Erythroblast (primary cell): ENCODE data around the gene CPXM2.

Experiments
- DNase-seq, 2 experiments: peaks; one replicate each; lab custom pipeline; 2025; lab: John Stamatoyannopoulos, UW
- GATA1 ChIP-seq: IDR thresholded peaks from 2 replicates; pipeline ENCODE4 v1.6.1; 2011; ENCODE audit warnings: low read depth, mild to moderate bottlenecking, control low read depth, low read length, moderate library complexity
- POLR2A ChIP-seq: IDR thresholded peaks from 2 replicates; pipeline ENCODE4 v1.6.1; 2011; ENCODE audit warnings: mild to moderate bottlenecking, low read length

Gene CPXM2

DNA sequence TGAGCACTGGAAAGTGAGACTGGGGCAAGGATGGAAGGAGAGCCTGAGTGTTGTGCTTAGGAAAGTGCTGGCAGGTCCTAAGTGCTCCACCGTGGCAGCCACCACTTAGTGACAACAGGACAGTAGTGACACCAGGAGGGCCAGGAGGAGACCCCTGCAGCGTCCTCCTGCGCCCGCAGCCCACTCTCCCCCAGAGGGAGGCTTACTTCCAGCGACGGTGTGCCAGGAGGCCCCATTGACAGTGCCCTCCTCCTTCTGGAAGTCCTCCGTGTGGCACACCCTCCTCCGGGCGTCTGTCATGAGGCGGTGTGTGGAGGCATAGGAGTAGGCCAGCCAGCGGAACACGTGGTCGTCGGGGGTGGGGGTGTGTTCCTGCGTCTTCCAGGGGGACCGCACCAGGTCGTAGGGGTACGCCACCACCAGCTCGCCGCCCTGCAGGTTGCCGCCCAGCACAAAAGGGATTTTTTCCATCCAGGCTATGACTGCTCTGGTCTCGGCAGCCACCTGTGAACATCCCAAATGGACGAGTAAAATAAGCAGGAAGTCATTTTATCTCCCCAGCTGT, 129.9 kb downstream of the CPXM2 start:
- DNase-seq: no peak
- TF ChIP-seq GATA1 (no peak), POLR2A (no peak)

GRCh38 chr10:123761038-123761428, 130.6 kb downstream of the CPXM2 start:
- DNase-seq: no peak
- TF ChIP-seq GATA1: no peak
- no peak for TF ChIP-seq POLR2A

DNA sequence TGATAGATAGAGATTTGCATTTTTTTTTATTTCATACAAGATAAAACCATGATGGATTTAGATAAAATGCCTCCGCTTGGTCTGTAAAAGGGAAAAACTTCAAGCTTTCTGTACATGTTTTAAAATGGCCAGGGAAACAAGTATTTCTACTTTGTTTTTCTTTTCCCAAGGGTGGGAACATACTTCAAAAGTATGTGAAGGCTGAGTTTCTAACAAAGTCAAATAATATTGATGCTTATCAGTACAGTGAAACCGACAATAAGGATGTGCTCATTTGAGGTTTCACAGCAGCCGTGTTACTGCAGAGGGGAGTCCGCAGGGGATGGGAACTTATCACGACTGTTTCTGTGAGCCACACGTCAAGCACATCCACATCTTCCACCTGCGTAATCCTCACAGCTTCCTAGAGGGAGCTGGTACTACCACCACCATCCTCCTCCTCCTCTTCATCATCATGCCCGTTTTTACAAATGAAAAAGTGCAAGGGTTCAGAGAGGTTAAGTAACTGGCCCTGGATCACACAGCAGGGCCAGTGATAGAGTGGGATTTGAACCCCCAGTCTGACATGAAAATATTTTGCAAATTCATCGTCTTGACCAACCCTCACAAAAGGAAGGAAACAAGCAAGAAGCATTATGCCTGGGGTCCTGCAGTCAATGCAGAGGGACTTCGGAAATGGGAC, 131.1 kb downstream of the CPXM2 start:
- DNase-seq: no peak
- no peak for TF ChIP-seq POLR2A
- TF ChIP-seq GATA1: no peak

DNA sequence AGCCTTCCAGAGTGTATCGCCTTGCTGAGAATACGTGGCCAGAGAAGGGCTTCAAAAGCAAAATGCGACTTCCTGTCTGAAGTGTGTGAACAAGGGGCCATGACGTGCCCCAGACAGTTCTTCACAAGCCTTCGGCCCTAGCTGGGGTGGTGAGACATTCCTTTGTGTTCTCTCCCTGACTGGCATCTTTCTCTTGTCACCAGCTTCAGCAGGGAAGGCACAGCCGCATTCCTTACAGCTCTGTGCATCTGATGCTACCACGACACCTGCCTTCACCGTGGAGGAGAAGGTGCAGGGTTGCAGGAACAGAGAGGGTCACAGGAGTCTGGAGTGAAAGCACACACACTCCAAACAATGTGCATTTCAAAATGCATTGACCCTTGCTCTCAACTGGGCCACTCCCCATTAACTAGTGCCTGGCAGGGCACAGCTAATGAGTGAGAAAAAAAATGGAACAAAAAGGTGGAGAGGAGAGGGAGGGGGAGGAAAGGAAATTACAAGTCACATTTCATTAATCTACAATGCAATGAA, 132.0 kb downstream of the CPXM2 start:
- no peak for TF ChIP-seq POLR2A
- TF ChIP-seq GATA1: no peak
- no peak for DNase-seq

- DNase-seq: no peak
- TF ChIP-seq GATA1 (no peak), POLR2A (no peak)
Measured at GRCh38 chr10:123759041-123759440, 132.6 kb downstream of the CPXM2 start.

- TF ChIP-seq GATA1: no peak
- no peak for TF ChIP-seq POLR2A
- DNase-seq: no peak
Measured at GRCh38 chr10:123757853-123758252, 133.8 kb downstream of the CPXM2 start.

DNA sequence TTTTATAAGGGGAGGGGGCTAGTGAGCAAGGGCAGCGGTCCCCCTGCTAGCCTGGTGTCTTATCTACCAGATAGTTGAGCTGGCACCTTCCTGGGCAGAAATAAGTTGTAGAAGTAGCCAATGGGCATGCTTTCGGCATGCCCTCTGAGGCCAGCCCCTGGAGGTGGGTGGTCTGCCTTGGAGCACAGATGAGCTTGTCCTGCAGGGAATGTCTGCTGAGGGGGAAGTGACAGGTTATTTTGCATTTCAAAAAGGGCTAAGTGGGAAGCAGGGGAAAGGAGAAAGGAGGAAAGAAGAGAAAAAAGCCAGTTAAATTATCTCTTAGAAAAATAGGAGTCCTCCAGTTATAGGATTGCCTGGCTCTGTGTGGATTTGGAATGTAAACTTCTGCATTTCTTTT, 136.5 kb downstream of the CPXM2 start:
- no peak for DNase-seq
- TF ChIP-seq GATA1: no peak
- no peak for TF ChIP-seq POLR2A

GRCh38 chr10:123754123-123754522, 137.5 kb downstream of the CPXM2 start:
- TF ChIP-seq POLR2A (no peak), GATA1 (no peak)
- DNase-seq: no peak

GRCh38 chr10:123751342-123752134, 140.1 kb downstream of the CPXM2 start:
- DNase-seq: no peak
- TF ChIP-seq GATA1 (no peak), POLR2A (no peak)

DNA sequence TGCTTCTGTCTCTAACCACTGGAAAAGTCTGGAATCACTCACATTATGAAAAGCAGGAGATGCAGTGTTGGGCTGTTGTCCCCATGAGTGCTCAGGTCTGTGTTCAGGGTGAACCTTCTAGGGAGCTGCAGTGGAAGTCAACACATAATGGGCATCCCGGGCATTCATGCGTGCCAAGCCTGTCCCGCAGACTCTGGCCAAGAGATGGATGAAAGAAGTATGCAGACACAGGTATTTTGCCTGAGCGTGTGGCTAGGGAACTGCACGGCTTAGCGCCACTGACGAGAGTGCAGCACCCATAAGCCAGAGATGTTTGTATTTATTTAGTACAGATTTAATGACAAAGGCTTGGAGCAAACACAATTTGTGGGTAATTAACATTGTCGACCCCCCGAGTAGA, 140.7 kb downstream of the CPXM2 start:
- TF ChIP-seq GATA1: no peak
- no peak for TF ChIP-seq POLR2A
- no peak for DNase-seq

DNA sequence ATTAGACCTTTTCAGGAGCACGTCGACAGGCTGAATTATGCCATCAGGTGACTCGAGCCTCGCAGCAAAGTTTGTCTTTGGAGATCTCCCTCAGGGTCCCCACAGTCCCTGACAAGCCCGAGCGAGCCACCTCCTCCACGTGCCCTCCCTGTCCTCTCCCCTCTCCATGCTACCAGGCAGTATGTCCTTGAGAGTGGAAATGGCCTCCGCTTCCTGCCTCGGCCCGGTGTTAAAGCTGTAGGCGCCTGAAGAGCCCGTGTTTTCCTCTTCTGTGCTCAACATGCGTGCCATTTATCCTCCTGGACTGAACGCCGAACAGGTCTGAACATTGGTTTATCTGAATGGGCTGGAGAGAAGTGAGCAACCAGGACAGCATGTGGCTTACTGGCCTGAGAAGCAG, 142.9 kb downstream of the CPXM2 start:
- TF ChIP-seq POLR2A (no peak), GATA1 (no peak)
- DNase-seq: no peak

GRCh38 chr10:123747426-123747825, 144.2 kb downstream of the CPXM2 start:
- no peak for DNase-seq
- TF ChIP-seq GATA1 (no peak), POLR2A (no peak)

DNA sequence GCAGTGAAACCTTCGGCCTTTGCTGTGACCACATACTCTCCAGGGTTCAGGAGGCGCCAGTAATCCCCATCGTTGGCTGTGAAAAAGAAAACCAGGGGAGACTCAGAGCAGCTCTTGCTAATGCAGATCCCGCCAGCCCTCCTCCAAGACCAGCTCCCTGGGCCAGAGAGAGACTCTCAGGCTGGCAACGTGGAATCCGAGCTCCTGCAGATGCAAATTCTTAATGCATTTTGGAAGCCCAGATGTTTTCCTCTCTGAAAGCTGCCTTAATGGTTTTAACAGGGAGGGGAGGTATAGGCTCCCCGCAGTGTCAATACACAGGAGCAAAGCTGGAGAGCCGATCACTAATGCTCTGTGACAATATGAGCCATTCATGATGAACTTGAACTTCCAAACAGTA, 144.7 kb downstream of the CPXM2 start:
- no peak for DNase-seq

GRCh38 chr10:123746520-123746919, 145.1 kb downstream of the CPXM2 start:
- no peak for TF ChIP-seq GATA1
- no peak for TF ChIP-seq POLR2A
- no peak for DNase-seq

More for the DNA sequence above, 144.7 kb downstream of the CPXM2 start:
- TF ChIP-seq GATA1: no peak
- TF ChIP-seq POLR2A: no peak

DNA sequence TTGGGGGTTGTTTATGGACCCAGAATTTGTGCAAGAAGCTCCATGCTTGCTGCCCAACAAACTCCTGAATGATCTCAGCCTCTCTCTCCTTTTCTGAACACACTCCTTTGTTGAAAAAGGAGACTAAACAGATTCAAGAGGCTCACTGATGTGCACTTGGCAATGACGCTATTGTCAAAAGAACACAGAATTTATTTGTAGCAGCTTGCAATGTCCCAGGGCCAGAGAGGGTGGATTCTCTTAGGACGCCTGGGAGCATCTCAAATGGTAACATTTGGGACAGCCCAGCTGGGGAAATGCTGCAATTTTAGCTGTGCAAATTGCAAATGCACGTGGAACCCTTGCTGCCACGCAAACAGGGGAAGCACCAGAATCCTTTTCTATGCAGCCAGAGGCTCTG, 145.5 kb downstream of the CPXM2 start:
- no peak for DNase-seq

More for the DNA sequence above, 145.5 kb downstream of the CPXM2 start:
- TF ChIP-seq GATA1 (no peak), POLR2A (no peak)
